ENCODE data around the gene IFIT2. TPM values are rescaled to one million over a fixed set of nuclear protein-coding genes. Genes with fewer than 3 reads are reported as not detected.

Gene IFIT2
- total RNA-seq = 3.1 and 3.7 TPM in 2 replicates

GRCh38 chr10:89301721-89302445, at the start of gene IFIT2:
TSS of gene IFIT2 (plus strand) at chr10:89302046. CDS start at chr10:89302124, 78 bp downstream.

GRCh38 chr10:89327803-89328441, 26.1 kb downstream of the IFIT2 start, which contains the start of gene IFIT3:
TSS of gene IFIT3 (plus strand) at chr10:89327997. CDS start at chr10:89328074, 77 bp downstream.

Other genes starting within 250 kb of the IFIT2 start
- 0.37 and 0.78 TPM in 2 replicates for gene CH25H, start 94.7 kb upstream of the IFIT2 start, total RNA-seq
- gene LIPA, start 50.3 kb upstream of the IFIT2 start, total RNA-seq = 68.4 and 89.7 TPM in 2 replicates
- gene IFIT3, start 26.0 kb downstream of the IFIT2 start, total RNA-seq = 15.8 and 16.4 TPM in 2 replicates
- not detected in 2 replicates for gene IFIT1B, start 76.0 kb downstream of the IFIT2 start, total RNA-seq
- gene IFIT1, start 90.6 kb downstream of the IFIT2 start, total RNA-seq = 4.3 and 5.5 TPM in 2 replicates
- gene IFIT5, start 112.5 kb downstream of the IFIT2 start, total RNA-seq = 19.1 and 21.1 TPM in 2 replicates
- gene SLC16A12, start 233.5 kb downstream of the IFIT2 start, total RNA-seq = under 0.01 and 0.20 TPM in 2 replicates

All from subcutaneous preadipocyte (primary cell).